AG08396 (cell line): ENCODE data around the gene SPINK7.
"Not testable (repeated sequence)": the region's sequence is repeated elsewhere in the genome, so short reads cannot be mapped to it uniquely, and the experiment has no call there.

Source experiments
- DNase-seq: peaks from one replicate; pipeline ENCODE4 v3.0.0; 2012; ENCODE audit warnings: low spot score, mixed read lengths

Gene SPINK7

DNA sequence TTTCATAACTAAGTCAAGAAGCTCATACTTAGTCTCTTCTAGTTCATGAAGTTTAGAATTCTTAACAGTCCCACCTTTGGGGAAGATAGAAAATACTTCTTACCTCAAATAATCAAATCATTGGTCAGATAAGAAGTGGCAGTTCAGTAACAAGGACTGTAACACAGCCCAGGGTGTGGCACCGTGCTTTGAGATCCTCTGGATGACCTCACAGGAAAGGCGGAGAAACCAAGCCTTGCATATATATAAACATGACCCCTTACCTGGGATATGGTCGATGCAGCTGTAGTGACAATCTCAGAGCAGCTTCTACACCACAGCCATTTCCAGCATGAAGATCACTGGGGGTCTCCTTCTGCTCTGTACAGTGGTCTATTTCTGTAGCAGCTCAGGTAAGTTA is at the start of gene SPINK7:
Gene SPINK7 (plus strand): TSS at position 271 of the 400 bp plus-strand sequence. CDS start 61 bp downstream, at position 332.
- DNase-seq: no peak

- DNase-seq: no peak
These were observed 44.3 kb upstream of the SPINK7 start for GRCh38 chr5:148267962-148268361.

- peak; percentile 35 for DNase-seq
These were observed 43.7 kb upstream of the SPINK7 start, which contains the start of gene SPINK13 for GRCh38 chr5:148268566-148268965. SPINK13 (plus strand) TSS chr5:148268794; CDS start chr5:148270073, 1,279 bp downstream.

DNA sequence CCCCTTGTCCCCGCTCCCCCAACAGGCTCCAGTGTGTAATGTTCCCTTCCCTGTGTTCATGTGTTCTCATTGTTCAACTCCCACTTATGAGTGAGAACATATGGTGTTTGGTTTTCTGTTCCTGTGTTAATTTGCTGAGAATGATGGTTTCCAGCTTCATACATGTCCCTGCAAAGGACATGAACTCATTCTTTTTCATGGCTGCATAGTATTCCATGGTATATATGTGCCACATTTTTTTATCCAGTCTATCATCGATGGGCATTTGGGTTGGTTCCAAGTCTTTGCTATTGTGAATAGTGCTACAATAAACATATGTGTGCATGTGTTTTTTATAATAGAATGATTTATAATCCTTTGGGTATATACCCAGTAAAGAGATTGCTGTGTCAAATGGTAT is 37.1 kb upstream of the SPINK7 start:
- not testable (repeated sequence) for DNase-seq

DNA sequence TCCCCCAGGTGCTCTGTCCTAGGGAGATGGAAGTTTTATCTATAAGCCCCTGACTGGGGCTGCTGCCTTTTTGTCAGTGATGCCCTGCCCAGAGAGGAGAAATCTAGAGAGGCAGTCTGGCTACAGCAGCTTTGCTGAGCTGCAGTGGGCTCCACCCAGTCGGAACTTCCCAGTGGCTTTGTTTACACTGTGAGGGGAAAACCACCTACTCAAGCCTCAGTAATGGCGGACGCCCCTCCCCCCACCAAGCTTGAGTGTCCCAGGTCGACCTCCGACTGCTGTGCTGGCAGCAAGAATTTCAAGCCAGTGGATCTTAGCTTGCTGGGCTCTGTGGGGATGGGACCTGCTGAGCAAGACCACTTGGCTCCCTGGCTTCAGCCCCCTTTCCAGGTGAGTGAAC is 31.3 kb upstream of the SPINK7 start:
- DNase-seq: not testable (repeated sequence)

DNA sequence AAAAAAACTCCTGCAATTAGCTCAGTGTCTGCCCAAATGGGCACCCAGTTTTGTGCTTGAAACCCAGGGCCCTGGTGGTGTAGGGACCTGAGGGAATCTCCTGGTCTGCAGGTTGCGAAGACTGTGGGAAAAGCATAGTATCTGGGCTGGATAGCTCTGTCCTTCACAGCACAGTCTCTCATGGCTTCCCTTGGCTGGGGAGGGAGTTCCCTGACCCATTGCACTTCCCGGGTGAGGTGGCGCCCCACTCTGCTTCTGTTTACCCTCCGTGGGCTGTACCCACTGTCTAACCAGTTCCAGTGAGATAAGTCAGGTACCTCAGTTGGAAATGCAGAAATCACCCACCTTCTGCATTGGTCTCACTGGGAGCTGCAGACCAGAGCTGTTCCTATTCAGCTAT is 30.9 kb upstream of the SPINK7 start:
- not testable (repeated sequence) for DNase-seq

DNA sequence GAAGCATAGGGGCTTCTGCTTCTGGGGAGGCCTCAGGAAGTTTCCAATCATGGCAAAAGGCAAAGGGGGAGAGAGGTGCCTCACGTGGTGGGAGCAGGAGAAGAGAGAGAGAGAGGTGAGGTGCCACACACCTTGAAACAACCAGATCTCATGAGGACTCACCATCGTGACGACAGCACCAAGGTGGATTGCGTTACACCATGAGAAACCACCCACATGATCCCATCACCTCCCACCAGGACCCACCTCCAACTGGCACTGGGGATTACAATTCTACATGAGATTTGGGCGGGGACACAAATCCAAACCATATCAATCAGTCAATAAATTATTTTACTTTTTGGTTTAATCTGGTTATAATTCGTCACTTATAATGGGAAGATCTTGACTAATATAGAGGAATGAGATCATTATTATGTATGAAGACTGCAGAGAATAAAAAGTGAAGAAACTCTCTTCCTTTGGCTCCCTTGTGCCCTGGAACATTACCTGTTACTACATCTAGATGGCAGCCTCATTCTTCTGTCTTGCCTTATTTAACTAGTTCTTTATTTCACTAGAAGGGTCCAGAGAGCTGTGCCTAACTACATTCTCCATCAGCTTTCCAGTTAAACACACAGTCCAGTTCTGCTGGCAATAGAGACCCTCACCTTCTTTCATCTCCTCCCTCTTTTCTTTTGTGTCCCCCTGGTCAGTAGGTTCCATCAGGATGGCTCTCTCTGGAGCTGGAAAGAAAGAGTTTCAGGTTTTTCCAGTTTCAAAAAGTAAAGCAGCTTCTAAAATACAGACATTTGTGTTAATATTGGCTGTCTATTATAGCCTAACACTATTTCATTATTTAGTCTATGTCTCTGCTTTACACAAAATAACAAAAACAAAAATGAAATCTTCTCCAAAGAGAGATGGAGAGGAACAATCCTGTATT is 21.7 kb upstream of the SPINK7 start:
- DNase-seq: peak; percentile 4

DNA sequence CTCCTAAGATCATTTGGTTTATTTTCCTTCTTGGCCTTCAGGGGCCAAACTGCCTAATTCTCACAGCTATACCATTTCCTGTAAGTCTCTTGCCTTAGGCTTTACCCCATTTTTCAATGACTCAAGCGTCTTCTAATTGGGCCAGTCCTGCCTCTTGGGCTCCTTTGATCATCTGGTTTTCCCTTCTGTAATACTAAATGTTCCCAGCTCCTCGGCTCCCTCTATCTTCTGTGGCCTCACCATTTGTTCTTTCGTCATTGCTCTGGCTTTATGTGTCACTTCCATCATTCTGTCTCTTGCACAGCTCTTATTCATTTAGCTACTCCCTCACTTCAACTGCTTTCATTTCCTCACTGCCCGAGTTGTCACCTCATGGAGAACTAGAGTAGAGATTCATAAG is 14.5 kb upstream of the SPINK7 start:
- no peak for DNase-seq

- DNase-seq: no peak
These were observed 5.8 kb upstream of the SPINK7 start for GRCh38 chr5:148306446-148306845.

- DNase-seq: no peak
These were observed 3.2 kb upstream of the SPINK7 start for GRCh38 chr5:148309019-148309418.

DNA sequence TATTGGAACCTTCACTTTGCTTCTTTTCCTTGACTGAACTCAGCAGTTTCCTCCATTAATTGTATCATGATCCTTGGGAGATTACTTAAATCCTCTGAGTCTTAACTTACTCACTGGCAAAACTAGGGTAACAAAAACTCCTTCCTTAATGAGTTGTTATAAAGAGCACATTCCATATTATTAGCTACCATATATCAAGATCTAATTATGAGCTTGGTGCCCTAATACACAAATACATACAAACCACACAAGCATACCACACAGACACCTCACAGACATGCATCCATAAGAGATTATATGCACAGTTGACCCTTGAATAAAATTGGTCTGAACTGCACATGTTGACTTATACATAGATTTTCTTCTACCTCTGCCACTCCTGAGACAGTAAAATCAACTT is 2.5 kb upstream of the SPINK7 start:
- DNase-seq: no peak

DNA sequence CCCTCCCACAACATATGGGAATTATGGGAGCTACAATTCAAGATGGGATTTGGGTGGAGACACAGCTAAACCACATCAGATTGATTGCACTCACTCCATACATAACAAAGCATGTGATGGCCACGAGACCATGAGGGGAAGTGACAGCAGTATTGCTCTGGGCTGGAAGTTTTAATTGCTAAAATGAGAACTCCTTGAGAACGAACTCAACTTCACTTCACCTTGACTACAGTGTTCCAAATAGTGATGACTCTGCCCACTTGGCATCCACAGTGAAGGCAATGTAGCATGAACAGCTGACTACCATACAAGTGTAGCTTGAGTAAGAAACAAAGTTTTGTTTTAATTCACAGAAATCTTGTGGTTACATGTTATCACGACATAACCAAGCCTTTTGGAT is 739 bp upstream of the SPINK7 start:
- no peak for DNase-seq

DNA sequence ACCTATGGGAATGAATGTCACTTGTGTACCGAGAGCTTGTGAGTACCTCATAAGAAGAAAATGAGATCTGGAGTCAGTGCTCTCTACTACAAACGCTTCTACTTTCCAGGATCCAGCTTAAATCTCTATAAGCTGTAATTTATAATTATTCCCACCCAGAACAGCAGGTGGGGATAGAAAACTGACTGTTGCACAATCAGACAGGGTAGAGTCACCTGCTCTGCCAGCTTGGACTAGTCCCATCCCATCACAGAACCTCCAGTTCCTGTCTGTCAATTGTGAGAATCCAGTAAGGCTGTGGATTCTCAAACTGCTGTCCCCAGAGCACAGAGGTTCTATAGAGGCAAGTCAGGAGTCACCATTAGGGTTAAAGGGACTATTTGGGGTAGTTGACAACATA is 2.0 kb downstream of the SPINK7 start:
- no peak for DNase-seq

DNA sequence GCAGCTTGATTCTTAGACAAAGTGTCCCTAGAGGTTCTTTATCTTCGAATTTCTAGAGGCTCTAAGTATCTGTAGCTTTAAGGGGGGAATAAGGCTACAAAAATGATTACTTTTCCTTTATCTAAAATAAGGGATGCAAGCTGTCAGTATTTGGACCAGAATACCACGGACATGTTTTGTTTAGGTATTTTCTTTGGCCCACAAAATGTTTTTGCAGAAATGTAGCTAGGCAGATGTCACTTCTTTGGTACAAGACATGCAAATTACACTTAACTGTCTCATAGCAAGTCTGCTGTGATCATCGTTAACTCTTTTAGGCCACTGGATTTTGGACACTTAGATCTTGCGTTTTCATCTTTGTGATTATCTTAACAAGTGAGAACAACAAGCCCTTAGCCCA is 2.5 kb downstream of the SPINK7 start:
- DNase-seq: no peak

DNA sequence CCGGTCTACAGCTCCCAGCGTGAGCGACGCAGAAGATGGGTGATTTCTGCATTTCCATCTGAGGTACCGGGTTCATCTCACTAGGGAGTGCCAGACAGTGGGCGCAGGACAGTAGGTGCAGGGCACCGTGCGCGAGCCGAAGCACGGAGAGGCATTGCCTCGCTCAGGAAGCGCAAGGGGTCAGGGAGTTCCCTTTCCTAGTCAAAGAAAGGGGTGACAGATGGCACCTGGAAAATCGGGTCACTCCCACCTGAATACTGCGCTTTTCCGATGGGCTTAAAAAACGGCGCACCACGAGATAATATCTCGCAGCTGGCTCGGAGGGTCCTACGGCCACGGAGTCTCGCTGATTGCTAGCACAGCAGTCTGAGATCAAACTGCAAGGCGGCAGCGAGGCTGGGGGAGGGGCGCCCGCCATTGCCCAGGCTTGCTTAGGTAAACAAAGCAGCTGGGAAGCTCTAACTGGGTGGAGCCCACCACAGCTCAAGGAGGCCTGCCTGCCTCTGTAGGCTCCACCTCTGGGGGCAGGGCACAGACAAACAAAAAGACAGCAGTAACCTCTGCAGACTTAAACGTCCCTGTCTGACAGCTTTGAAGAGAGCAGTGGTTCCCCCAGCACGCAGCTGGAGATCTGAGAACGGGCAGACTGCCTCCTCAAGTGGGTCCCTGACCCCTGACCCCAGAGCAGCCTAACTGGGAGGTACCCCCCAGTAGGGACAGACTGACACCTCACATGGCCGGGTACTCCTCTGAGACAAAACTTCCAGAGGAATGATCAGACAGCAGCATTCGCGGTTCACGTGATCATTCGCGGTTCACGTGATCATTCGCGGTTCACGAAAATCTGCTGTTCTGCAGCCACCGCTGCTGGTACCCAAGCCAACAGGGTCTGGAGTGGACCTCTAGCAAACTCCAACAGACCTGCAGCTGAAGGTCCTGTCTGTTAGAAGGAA is 8.1 kb downstream of the SPINK7 start:
- DNase-seq: not testable (repeated sequence)

DNA sequence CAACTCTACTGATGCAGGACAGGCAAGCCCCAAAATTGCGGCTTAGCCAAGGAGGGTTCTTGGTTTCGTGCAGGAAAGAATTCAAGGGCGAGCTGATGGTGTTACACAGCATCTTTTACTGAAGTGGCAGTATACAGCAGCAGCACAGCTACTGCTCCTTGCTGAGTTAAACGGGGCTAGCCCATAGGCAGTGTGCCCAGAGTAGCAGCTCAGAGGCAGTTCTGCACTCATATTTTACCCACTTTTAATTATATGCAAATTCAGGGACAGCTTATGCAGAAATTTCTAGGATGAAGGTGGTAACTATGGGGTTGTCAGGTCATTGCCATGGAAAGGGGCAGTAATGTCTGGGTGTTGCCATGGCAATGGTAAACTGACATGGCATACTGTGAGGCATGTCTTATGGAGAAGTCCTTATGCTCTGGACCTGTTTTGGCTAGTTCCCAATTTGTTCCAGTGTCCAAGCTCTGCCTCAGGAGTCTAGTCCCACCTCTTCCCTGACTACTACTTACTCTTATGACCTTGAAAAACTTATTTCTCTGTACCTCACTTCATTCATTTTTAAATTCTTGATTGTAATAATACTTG is 21.1 kb downstream of the SPINK7 start:
- no peak for DNase-seq

DNA sequence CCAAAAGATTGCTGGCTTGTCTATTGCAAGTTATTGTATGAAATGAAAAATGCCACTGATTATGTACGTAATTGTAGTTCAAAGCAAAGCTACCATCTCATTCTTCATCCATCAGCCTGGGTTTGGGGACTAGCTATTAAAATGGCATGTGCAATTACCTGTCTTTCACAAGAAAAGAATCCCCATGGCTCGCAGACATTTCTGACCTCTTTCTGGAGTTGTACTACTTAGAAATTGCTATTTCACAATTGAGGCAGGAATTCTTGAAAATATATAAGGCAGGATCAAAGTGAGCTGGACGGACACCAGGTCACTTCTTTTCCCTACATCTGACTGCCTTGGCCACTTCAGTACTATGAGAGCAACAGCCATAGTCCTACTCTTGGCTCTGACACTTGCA is 23.0 kb downstream of the SPINK7 start, which contains the start of gene SPINK9:
Gene SPINK9 (plus strand): TSS at position 301 of the 400 bp plus-strand sequence. CDS start 55 bp downstream, at position 356.
- no peak for DNase-seq

DNA sequence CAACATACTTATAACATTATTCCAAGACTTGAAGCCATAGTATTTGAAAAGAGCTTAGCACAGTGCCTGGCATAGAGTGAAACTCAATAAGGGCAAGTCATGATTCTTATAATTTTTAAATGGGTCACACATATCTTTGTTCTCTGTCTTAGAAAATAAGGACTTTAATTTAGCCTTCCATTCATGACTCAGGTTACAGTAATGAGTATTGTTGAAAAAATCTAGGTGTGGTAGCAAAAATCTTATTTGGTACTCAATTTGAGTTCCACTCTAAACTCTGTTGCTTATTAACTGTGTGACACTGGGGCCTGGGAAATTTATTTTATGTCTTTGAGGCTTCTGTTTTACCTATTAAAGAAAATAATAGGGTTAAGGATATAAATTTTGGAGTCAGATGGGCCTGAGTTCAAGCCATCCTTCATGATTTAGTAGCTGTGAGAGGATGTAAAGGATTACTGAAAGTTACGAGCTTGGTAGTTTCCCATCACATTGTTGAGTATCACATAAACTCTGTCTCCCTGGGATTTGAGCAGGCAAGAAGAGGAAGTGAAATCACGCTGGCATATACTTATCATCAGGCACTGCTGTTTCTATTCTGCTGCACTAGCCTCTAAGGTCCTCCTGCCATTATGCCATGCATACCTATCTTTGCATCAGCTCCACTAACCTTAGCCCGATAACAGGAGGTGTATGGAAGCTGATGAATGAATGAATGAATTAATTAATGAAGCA is 24.6 kb downstream of the SPINK7 start:
- no peak for DNase-seq

GRCh38 chr5:148342371-148343045 is 30.3 kb downstream of the SPINK7 start:
- DNase-seq: no peak

- DNase-seq: no peak
These were observed 30.8 kb downstream of the SPINK7 start for GRCh38 chr5:148343046-148343407.
